COR-L47 (cell line): ENCODE results near the gene NCR3LG1.
A peak's percentile ranks its signal among the peaks of the same experiment; 100 is the strongest.

Experiments
- DNase-seq: peaks from one replicate; lab custom pipeline; 2025; lab: John Stamatoyannopoulos, UW

Gene NCR3LG1, protein sequence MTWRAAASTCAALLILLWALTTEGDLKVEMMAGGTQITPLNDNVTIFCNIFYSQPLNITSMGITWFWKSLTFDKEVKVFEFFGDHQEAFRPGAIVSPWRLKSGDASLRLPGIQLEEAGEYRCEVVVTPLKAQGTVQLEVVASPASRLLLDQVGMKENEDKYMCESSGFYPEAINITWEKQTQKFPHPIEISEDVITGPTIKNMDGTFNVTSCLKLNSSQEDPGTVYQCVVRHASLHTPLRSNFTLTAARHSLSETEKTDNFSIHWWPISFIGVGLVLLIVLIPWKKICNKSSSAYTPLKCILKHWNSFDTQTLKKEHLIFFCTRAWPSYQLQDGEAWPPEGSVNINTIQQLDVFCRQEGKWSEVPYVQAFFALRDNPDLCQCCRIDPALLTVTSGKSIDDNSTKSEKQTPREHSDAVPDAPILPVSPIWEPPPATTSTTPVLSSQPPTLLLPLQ

DNA sequence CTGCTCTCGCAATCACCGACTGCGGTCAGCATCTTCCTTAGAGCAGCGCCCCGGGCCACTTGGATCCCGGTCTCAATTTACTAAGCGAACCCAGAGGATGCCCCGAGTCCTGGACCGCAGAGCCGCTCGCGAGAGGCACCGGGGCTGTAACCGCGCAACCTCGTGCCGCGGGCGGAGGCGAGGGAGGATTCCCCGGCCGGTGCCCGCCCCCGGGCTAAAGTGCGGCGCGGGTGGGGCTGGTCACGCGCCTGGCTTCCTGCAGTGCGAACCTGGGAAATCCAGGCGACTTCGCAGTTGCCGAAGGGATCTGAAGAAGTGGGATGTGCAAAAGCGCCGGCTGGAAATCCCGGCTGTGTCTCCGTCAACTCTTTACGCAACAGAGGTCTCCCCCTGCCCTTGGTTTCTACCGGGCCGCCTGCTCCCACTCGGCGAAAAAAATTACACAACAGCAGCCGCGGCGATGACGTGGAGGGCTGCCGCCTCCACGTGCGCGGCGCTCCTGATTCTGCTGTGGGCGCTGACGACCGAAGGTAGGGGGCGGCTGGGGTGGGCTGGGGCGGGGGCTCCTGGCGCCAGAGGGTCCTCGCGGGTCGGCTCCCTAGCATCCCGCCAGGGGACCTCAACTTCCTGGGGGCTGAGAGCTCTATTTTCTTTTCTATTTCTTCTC, at the start of gene NCR3LG1:
Gene NCR3LG1, plus strand, starts transcription at position 291 of the 667 bp plus-strand sequence. Its CDS starts 170 bp downstream, at position 461.
- peak; percentile 75 for DNase-seq

DNA sequence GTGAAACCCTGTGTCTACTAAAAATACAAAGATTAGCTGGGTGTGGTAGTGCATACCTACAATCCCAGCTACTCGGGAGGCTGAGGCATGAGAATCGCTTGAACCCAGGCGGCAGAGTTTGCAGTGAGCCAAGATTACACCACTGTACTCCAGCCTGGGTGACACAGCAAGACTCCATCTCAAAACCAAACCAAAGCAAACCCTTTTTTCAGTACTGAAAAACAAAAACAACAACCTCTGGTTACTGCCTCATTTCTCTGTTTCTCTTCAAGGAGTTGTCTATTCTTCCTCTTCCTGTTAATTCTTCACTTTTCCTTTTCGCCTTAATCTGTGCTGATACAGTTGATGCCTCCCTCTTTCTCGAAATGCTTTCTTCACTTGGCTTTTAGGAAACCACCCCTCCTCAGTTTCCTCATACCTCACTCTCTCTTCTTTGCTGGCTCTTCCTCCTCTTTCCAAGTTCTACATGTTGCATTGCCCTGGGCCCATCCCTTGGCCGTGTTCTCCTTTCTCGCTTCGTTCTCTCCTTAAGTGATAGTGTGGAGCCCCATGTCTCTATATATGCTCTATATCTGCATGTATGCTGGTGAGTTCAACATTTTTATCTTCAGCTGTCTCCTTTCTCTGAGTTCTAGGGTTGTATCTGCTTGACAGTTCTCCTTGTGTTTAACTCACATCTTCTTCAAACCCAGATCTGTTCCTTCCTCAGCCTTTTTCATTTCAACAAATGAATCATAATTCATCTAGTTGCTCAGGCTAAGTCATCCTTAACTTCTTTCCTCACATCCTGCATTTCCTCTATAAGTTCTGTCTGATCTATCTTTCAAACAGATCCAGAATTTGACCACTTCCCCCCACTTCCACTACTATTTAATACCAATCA, 38.0 kb upstream of the NCR3LG1 start:
- no peak for DNase-seq

DNA sequence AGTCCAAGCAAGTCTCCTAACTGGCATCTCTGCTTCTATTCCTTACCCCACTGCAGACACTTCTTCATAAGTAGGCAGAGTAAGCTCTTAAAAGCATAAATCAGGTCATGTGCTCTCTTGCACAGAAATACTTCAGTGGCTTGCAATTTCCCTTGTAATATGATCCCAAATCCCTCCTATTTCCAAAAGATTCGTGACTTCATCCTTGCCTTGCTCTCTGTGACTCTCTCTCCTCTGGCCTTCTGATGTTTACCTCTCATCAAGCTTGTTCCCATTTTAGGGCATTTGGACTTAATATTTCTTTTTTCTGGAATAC, 37.4 kb upstream of the NCR3LG1 start:
- no peak for DNase-seq

DNA sequence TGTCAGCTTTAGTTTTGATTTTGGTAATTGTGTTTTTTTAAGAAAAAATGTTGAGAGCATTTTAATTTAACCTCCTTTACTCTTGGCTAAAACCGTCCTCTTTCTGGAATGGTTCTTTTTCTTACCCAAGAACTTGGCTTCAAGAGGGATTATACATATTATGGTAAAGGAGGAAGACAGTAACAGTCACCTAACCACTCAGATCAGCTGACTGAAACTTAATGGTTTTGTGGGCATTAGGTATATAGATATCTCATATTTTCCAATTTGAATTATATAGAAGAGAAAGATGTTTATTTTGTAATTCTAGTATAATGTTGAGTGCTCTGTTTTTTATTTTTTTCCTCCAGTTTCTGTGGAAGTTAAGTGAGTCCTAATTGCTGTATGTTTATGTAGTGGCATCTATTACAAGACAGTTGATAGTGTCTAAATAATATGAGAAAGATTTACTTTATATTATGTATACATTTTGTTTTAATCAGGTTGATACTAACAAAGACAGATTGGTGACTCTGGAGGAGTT, 36.6 kb upstream of the NCR3LG1 start:
- DNase-seq, result no peak

DNA sequence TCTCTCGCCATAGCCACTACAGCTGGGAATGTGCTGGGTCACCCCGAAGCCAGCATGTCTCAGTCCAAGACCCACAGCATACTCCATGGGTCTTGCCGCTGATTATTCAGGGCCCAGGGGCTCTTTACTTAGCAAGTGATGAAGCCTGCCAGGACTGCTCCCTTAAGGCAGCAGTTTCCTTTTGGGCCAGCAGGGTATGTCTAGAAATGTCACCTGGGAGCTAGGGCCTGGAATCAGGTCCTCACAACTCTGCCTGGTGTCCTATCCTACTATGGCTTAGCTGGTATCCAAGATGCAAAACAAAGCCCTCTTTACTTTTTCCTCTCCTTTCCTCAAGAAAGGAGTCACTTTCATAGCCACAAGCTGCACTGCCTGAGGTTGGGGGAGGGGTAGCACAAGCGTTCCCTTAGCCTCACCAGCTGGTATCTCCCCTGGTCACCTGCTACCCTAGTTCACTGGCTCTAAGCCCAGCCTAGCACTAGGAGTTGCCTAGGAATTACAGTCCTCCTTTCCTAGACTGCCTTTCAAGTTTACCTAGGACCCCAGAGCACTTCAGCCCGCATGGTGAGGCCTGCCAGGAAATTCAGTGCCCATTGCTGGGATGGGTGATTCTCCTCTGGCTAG, 22.6 kb upstream of the NCR3LG1 start:
- DNase-seq, result no peak

DNA sequence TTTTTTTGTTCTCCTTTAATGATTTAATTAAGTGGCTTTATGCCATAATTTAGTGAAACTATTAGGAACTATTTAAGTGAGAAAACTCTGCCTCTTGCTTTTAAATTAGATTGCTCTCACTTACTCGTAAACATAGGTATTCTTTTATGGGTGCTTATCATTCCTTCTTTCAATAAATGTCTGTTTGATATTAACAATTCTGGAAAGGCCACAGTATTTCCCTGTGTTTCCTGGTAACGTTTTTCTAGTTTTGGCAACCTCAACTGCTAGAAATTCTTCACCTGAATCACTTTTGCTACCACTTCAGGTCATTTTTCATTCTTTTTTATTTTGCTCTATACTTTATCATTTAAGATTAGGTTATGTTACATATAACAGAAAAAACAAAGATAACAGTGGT, 19.9 kb upstream of the NCR3LG1 start:
- no peak for DNase-seq

DNA sequence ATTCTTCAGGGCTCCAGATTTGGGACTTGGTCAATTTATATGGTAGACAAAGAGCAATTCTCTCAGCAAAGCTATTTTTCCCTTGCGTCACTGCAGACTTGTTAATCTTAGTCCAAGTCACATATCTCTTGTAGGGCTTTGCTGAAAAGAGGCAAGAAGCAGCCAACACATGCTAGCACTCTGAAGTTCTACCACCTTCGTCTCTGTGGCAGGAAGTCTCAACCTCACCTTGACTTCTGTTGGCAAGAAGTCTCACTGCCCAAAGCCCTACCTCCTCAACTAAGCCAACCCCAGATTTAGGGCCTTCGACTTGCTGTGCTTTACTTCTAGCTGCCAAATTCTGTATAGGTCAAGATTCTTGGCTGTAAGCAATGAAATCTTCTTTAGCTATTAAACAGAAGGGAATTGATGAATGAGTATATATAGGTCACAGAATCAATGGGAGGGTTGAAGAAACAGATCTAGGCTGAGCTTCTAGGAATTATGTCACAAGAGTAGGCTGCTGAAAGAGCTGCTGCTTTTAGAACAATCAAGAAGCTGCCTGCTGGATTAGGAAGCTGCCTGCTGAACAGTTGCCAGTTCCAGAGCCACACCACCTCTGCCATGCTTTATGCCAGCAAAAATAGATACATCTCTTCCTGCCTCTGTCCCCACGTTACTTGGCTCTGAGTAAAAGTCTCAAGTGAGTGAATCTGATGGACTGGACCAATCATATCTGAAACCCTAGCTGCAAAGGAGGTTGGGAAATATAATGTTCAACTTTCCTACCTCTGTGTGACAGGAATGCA, 17.6 kb upstream of the NCR3LG1 start:
- DNase-seq, result no peak

DNA sequence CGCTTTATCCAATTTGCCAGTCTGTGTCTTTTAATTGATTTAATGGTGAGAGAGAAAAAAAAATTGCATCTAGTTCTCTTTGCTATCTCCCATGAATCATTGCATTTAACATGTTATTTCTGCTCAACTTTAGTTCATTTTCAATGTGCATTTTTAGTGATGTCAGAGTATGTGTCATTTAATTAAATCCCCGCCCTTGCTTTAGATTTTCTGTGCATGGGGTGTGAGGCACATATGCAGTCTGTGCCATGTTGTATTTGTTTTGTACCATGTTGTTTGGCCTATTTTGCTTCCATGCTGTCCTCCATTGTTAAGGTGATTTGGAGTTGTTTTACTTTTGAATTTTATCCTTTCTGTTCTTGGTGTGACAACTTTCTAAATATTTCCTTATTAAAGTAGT, 8.3 kb upstream of the NCR3LG1 start:
- DNase-seq, result no peak

DNA sequence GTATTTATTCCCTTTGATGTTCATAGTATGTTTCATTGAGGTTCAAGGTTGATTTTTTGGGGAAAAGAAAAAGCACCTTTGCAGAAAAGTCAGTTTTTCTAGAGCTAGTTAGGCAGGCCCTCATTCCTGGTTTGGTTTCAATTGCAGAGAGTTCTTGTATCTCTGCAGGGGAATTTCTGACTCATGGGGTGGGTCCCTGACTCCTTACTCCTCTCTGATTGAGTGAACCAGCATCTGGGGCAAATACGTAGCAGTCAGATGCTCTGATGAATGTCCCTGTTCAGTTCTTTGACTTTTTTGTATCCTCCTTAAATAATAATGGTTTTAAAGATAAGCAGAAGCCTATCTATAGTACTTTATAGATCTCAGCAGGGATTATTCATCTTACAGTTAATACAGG, 7.7 kb upstream of the NCR3LG1 start:
- no peak for DNase-seq

DNA sequence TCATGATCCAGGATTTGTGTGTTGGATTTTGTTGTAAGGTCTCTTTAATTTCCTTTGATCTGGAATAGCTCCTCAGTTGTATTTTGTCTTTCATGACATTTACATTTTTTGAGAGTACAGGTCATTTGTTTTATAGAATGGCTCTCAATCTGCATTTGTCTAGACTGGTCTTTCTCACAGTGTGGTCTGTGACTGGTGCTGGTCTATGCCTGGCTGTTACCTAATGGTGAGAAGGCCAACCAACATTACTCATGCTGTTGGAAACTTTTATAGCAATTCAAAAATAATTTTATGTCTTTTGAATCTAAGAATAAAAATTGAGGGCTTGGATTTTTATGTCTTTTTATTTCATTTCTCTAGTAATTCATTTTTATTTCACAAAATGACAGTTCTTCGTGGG, 3.9 kb upstream of the NCR3LG1 start:
- no peak for DNase-seq

DNA sequence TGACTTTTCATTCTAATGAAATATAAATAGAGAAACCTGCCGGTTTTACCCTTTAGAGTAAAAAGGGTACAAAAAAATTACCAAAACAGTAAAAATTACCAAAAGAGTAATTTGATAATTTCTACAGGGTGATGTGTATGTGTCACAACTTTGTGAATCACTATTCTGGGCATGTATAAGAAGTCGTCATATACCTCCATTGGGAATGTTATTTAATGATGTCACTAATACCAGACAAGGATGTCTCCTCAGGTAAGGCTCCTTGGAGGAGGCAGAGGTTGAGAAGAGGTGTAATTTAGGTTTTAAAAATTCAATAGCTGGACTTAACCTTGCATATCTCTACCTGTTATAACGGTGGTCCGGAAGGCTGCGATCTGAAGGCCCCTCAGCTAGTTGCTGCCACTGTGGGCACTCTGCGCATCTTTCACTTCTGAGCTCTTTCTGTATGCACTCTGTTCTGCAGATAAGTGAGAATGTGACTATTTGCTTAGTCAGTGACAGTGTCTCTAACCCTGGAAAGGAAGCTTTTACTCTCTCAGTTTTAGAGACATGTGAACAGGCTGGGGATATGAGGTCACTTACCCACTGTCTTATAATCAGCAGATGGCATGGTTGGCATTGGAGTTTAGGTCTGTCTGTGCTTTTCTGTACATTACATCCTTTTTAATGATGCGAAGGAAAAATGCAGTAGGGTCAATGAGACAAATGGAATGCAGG, 987 bp upstream of the NCR3LG1 start:
- no peak for DNase-seq

DNA sequence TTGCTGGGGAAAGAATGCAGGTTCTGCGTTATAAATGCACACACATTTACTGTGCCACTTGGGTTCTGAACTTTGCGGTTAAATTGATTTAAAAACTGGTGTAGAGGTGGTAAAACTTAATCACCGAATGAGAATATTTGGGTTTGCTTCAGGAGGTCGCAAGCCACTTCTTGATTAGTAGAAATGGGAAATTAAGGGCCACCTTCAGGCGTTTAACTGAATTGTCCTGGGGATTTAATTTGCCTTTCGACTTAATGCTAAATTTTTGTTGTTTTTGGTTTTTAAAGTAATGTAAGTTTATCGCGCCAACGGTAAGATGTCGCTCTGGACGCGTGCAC, 459 bp upstream of the NCR3LG1 start:
- DNase-seq, result no peak

DNA sequence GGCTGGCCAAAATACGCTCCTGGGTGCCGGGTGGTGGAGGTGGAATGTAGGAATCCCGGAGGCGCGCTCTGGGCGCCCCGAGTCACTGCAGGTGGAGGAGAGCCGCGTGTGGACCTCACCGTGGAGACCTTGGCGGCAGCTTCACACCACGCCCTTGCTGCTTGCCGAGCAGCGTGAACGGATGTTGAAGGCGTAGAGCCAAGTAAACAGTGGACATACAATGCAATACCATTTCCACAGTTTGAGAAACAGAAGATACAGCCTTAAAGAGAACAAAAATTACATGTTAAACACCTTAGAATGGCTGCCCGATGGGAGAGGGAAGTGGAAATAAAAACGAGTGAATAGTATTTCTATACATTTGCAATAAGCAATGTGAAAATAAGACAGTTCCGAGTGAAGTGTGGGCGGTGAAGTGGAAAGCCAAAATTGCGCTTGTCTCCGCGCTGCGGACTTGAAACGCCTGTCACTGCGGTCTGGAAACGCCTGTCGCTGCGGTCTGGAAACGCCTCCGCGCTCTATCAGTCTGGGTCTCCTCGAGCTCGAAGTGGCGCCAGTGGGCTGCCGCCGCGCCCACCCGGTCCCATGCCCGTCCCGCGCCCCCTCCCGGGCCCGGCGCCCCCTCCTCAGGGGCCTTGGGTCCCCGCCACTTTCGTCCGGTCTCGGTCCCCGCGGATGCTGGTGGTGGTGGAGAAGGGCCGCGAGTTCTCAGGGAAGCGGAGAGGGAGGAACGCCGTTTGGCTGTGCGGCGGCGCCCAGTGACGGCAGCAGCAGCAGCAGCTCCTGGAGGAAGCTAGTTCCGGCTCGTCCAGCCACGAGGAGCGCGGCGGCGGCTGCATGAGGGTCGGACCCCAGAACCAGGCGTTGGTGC, 1.6 kb downstream of the NCR3LG1 start:
- peak; percentile 74 for DNase-seq

DNA sequence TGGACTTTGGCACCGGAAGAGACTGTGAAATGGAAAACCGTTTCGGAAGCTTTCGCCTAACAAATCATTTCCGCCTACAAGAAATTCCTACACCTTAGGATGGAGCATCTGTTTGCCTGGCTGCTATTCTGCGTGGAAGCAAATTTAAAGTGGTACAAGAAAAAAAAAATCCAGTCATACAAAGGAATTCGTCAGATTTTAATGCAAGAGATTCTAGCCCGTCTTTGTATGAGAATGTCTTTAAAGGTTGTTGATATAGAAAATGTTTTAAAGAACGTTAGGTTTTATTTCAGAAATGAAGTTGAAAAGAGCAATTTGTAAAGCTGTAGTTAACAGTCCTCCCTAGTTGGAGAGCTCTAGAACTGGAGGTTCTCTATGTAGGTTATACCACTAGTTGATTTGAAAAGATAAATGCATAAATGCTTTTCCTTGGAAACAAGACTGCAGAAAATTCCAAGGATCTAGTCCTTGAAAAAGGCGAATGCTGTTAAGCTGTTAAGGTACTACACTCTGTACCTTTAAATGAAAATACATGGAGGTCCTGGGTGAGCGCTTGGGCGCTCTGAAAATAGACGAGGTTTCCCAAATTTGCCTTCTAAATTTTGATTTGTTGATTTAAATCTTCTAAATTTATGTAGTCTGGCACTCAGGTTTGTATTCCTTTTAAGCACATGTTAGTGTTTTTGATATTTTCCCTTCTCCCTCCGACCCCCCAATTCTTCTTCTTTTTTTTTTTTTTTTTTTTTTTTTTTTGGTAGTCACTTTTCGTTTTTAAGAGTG, 2.4 kb downstream of the NCR3LG1 start:
- no peak for DNase-seq

DNA sequence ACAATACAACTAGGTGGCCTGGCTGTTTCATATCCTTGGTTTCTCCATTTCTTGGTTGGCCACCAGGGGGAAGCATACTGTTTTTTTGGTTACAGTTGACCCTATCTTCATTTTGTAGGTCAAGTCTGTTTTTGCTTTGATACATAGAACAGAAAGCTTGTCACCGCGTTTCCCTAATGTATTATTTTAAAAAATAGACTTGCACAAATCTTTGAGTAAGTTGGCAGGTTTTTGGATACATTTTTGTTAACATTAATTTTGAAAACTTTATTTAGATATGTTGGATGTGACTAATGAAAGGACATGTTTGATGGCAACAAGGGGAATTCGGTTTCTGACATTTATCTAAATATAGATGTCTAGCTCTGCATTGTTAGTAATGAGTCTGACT, 3.0 kb downstream of the NCR3LG1 start:
- peak; percentile 53 for DNase-seq

DNA sequence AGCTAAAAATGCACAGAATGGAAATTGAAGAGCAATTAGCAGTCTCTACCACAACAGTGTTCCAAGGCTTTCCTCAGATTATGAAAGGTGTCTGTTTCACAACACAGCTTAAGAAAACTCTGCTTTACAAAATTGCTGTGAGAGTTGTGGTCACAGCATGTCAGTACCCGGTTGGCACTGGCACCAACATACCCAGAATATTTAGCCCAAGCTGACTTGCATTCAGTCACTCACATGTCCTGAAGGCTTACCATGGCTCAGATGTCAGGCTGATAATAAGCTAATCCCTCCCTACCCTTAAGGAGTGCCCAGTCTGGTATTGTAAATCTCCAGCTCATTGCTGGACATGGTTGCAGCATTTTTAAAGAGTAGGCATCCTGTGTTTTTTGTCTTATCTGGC, 14.9 kb downstream of the NCR3LG1 start:
- DNase-seq, result no peak

DNA sequence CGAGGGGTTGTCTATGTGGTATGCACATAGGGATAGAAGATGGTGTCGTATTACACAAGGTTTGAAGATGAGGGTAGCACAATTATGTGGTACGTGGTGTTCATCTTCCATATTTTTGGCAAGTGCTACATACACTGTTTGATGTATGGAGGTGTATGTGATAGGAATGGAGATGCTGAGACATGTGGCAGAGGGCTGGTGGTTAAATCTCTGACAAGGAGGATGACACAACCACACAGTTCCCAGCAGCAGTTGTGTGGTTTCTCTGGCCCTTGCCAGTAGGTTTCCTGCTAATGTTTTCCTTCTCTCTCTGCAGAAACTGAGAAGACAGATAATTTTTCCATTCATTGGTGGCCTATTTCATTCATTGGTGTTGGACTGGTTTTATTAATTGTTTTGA, 17.0 kb downstream of the NCR3LG1 start:
- no peak for DNase-seq

DNA sequence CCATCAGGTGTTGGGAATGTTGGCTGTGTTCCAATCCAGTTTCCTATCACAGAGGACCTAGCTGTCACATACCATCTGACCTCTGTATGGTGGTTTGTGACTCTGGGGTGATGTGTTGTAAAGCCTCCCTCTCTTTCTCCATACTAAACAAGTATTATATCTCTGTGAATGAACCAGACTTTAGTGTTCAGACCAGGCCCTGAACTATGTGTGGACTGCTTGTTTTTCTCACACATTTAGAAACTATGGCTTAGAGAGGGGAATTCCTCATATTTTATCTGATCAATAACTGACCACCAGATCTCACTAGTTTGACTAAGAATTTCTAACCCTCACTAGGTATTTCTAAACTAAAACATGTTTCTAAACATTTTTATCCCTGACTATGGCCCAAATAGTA, 17.5 kb downstream of the NCR3LG1 start:
- DNase-seq, result no peak

DNA sequence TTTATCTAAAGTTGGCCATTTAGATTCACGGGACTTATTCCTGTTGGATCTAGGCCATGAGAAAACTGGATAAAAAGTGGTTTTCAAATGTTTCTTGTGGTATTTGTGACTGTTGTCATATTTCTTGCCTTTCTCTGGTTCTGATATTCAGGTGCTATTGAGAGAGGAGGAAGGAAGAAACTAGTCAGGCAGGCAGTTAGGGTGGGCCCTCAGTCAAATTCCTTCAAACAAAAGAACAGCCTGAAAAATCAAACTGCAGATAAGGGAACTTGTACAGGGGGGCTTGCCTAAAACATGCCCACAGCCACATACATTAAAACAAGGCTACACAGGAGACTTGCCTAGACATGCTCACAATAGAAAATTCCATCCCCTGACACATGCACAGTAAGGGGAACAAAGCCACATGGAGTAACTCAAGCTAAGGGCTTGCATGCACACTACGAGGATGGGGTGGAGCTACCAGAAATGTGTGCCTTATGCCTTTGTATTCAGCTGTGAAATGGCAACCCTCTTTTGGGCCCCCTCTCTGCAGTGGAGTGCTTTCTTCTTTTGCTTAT, 18.2 kb downstream of the NCR3LG1 start:
- DNase-seq, result no peak
